HG02678 (cell line): ENCODE measurements around the gene FBXO30.

Experiments
- ATAC-seq: cut with Tn5 transposase; IDR thresholded peaks from one replicate; pipeline ENCODE4 v1.9.1; 2021; ENCODE audit warnings: mild to moderate bottlenecking, moderate library complexity; ENCODE audit not compliant: unreplicated experiment

The FBXO30 gene, protein sequence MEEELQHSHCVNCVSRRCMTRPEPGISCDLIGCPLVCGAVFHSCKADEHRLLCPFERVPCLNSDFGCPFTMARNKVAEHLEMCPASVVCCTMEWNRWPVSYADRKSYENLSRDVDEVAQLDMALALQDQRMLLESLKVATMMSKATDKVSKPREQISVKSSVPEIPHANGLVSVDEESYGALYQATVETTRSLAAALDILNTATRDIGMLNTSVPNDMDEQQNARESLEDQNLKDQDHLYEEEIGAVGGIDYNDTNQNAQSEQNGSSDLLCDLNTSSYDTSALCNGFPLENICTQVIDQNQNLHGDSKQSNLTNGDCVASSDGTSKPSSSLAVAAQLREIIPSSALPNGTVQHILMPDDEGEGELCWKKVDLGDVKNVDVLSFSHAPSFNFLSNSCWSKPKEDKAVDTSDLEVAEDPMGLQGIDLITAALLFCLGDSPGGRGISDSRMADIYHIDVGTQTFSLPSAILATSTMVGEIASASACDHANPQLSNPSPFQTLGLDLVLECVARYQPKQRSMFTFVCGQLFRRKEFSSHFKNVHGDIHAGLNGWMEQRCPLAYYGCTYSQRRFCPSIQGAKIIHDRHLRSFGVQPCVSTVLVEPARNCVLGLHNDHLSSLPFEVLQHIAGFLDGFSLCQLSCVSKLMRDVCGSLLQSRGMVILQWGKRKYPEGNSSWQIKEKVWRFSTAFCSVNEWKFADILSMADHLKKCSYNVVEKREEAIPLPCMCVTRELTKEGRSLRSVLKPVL

DNA sequence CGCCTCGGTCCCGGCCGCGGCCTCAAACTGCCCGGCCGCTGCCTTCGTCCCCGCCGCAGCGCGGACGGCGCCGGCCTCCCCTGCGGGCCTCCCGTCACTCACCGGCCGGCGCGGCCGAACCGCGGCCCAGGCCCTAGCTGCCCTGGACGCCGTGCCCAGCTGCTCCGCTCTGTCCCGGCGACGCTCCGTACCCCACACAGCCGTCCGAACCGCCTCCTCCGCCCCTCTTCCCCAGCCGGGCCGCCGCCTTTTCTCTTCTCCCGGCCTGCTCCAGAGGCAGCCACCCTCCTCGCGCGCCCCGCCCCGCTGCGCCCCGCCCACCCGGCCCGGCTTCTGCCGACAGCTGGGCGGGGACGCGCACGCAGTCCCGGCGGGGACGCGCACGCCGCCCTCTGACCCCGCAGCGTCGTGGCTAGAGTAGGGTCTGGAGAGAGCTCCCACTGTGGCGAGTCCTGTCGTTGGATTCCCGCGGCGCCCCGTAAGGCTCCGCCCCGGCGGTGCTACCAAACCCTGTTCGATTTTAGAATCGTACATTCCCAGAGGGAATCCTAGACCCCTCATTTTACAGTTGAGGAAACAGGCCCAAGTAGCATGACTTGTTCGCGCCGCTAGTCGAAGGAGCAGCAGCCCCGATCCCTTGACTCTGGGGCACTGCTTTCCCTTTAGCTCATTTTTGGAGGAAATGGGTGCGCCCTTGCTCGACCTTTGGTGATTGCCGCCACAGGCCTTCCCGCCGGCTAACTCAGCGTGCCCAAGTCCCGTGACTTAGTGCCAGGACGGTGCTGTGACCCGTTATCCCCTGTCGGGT, at the start of gene FBXO30:
Gene FBXO30, minus strand, starts transcription at position 295 of the 808 bp plus-strand sequence. CDS start 8,390 bp downstream, outside the sequence.
- ATAC-seq = peak; percentile 75

DNA sequence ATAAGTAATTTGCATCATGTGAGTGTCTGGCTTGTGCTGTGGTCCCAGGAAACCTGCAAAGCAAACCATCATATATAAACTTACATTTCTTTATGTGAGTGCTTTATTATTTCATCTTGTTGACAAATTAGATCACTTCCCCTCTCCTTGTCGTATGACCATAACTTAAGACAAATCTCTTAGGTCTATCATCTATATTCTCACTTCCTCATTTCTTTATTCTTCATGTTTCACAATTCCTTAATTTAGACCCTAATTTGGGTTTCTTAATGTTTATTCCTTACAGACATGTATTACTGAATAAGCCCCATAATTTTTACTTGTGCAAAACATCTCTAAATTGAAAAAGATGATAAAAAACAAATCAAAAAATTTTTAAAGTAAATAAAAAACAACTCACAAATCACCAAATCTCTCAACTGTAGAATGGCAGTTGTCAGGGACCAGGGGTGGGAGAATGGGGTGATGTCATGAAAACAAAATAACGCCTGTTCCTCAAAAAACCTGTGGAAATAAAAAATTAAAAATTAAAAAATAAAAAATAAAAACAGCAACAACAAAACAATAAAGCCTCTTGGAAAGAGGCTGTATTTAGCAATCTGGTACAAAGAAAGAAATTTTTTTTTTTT, 49.5 kb upstream of the FBXO30 start:
- ATAC-seq = peak; percentile 43

DNA sequence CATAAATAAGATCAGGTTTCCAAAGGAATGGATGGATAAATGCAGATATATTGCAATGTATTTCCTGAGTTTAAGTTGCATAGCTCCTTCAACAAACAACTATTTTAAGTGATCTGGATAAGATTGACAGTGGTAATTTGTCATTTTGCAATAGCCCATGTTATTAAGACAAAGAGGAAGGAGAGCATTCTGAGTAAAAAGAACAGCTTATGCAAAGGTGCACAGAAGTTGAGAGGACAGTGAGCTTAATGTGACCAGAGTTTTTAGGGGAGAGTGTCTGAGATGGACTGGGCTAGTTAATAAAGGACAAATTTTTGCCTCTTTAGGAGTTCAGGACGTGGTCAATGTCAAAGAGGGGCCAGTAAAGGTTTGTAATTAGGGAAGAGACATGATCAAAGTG, 48.8 kb upstream of the FBXO30 start:
- ATAC-seq = no peak

DNA sequence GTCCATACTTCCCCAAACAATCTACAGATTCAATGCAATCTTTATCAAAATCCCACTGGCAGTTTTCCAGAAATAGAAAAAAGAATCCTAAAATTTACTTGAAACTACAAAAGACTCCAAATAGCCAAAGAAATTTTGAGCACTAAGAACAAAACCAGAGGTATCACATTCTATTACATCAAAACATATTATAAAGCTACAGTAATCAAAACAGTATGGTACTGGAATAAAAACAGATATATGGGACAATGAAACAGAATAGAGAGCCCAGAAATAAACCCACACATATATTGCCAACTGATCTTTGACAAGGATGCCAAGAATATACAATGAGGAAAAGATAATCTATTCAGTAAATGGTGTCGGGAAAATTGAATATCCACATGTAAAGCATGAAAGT, 46.0 kb upstream of the FBXO30 start:
- no peak for ATAC-seq

DNA sequence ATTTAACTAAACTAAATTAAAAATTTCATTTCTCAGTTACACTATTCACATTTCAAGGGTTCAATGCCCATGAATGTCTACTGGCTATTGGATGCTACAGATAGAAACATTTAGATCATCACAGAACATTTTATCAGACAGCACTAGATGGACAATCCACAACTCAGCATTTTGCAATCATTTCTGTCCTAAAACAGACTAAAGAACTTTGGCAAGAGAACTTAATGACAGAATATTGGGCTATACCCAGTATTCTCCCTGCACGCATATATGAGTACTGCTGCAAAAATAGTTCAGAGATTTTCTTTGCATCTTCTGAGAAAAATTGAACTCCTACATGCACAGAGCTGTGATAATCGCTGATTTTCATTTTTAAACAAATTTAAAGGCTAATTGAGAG, 36.1 kb upstream of the FBXO30 start:
- ATAC-seq = no peak

DNA sequence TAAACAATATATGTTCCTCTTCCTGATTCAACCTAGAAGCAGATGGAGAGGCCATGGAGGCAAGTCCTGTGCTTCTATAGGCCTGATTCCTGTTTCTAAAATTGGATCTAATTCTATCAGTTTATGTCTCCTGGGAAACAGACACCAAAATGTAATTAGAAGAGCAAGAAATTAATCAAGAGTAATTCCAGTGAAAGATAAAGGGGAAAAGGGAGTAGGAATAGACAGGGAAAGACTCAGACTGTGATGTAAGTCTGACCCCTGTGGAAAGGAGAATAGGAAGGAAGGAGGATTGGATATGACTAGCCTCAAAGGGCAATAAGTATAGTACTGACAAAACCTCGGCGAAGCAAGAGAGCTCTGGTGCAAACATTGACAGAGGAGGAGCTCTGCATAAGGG, 33.9 kb upstream of the FBXO30 start:
- ATAC-seq = no peak

DNA sequence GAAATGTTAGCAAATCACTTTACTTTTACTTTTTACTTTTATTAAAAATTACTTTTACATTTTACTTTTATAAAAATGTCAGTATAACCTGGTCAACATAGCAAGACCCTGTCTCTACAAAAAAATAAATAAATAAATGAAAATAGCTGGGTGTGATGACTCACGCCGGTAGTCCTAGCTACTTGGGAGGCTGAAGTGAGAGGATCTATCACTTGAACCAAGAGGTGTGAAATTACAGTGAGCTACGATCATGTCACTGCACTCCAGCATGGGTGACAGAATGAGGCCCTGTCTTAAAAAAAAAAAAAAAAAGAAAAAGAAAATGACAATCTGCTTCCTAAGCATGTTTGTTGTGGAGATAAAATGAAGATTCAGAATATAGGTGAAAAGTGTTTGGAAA, 31.0 kb upstream of the FBXO30 start:
- ATAC-seq = no peak

DNA sequence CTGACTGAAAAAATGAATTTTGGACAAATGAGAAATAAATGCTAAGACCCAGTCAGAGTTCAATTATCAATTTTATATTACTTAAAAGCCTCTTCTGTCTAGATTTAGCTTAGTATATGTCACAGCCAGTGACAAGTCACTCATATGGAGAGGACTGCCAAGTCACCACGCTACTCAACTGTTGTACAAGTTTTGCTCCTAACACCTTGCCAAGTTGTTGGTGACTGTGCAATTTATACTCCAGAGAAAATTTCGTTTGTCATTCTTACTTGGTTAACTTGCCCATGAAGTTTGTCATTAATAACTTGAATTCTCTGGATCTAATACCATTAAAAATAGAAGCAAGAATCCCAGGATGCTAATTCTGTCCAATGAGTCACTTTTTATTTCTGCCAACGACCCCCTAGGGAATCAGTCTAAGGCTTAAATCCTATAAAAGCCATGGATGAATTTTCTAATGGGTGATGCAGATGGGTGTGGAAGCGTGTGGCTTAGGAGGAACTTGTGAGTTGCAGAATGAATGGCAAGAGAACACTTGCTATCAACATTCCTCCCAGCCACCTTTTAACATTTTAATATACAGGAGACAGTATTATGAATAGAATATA, 30.4 kb upstream of the FBXO30 start:
- no peak for ATAC-seq

DNA sequence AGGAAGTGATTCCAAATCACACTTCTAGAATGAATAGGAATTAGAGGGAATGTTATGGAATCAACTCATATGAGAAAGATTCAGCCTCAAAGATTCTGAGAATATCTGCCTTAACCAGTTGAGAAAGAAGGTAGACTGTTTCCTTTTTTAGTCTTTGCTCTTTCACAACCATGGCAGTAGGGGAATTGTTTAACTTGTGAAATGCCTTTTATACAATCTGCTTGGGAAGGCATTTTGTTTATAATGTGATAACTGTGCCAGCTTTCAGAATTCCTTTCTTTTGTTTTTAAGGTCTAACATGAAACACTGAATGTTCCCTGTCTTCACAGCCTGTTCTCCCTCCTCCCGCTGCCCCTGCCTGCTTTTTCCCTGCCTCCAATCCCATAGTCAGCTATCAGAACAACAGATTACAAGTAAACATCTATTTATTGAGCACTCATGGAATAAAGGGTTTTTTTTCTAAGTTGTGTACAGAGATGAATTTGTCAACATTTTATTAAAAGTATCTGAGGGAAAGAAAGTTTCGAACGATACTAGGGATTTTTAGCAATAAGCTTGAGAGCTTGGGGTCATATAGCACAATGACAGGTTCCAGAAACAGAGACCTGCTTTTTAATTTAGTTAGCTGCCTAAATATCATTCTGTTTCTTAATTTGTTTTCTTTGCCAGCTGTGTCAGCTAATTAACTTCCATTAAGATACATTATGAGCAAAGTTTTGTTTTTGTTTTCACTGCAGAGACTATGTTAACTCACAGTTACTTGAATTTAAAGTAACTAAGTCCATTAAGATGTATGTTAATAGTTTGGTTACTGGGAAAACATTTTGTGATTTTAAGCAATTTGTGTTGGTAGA, 28.3 kb upstream of the FBXO30 start:
- ATAC-seq = no peak

DNA sequence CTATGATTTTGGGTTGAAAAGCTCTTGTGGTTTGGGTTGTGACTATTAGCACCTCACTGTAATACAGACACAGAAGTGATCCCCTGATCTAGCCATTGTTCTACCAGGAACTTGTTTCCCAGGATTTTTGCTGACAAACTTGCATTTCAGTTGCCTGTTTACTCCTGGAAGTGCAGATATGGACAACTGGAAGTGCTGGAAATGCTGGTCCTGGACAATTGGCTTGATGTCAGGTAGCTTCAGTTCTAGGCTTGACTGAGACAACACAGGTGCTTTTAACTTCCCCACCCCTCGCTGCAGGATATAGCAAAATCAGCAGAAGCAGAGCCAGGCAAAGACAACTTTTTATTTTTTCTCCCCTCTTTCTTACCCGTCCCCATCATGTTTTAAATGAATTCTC, 27.1 kb upstream of the FBXO30 start:
- ATAC-seq = no peak

DNA sequence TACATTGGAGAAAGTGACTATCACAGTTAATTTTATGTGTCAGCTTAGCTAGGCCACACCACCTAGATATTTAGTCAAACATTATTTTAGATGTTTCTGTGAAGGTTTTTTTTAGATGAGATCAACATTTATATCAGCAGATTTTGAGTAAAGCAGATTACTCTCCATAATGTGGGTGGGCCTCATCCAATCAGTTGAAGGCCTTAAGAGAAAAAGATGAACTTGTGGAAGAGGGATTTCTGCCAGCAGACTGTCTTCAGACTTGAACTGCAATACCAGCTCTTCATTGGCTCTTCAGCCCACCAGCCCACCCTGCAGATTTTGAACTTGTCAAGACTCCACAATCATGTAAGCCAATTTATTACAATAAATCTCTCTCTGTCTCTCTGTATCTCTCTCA, 25.1 kb upstream of the FBXO30 start:
- no peak for ATAC-seq

DNA sequence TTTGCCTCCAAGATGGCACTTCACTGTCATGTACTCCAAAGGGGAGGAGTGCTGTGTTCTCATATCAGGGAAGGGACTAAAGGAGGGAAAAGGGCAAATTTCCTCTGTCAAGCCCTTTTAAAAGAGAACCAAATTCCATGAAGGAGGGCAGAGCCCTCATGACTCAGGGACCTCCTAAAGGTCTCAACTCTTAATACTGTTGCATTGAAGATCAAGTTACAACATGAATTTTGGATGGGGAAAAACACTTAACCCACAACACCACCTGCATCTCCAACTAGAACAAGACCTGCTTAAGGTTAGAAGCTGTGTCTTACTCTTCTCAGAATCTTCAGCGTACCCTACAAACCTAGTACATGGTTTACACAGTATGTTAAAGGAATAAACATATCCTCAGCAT, 23.7 kb upstream of the FBXO30 start:
- ATAC-seq = no peak

DNA sequence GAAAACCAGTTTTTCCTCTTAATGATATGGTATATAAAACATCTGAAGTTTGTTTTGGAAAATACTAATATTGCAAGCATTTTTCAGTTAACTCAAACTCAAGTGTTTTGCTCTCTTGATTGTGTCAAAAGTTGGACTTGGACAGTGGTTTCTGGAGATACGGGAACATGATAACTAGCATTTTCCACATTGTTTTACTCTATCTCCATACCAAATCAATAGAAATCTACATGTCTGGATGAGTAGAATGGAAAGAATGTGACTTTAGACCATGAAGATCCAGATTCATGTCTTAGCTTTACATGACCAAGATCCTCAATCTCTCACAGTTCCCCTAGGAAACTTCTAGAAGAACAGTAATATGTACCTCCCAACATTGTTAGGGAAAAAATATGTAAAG, 22.2 kb upstream of the FBXO30 start:
- ATAC-seq = no peak

DNA sequence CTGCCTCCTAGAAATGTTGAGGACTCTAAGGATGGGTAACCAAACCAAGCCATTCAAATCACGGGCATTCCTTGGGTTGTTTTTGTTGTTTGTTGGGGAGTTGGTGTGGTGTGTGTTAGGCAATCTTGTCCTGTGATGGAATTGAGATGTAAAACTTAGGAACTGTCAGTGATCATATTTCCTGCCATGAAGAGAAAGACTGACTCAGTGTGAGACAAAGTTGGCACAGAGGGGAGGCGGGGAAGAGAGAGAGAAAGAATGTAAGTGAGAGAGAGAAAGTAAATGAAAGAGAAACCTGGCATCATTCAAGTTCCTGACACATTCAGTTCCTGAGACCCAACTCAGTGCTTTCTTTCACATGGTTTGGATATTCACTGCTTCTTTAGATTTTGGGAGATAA, 21.6 kb upstream of the FBXO30 start:
- no peak for ATAC-seq

DNA sequence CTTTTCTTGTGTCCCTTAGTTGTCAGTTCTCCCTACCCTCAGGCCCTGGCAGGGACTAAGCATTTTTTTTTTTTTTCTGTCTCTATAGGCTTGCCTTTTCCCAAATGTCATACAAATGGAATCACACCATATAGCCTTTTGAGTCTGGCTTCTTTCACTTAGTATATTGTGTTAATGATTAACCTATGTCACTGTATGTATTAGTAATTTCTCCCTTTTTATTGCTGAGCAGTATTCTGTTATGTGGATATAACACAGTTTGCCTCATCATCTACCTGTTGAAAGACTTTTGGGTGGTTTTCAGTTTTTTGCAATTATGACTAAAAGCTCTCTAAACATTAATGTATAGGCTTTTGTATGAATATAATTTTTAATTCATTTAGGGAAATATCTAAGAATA, 16.0 kb upstream of the FBXO30 start:
- ATAC-seq = no peak

DNA sequence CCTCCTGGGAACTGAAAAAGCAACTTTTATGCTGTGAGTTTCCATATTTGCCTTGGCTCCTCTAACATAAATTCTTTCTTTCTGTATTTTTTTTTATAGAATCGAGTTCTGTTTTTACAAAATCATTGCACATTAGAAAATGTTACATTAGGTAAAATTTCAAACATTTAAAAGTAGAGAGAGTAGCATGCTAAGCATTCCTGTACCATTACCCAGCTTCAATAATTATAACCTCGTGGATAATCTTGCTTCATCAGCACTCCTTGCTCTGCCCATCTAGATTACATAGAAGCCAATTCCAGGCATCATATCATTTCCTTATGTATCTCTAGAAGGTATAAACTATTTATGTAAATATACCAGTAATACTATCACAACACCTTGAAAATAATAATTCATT, 15.4 kb upstream of the FBXO30 start:
- no peak for ATAC-seq

DNA sequence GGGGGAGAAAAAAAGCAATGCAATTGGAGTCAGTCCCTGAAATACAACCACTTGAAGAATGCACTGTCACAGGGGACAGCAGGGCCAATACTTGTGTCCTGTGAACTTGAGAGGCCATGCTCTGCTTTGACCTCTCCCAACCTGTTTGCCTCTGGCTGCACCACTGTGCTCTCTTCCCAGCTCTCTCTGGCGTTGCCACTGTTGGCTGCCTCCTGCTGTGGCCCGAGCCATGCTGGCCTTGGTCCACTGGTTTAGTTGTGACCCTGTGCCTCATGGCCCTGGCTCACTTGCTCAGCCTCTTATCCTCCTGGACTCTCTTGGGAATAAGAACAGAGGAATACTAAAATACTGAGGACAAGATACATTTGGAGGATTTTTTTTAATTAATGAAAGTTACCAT, 14.5 kb upstream of the FBXO30 start:
- no peak for ATAC-seq

DNA sequence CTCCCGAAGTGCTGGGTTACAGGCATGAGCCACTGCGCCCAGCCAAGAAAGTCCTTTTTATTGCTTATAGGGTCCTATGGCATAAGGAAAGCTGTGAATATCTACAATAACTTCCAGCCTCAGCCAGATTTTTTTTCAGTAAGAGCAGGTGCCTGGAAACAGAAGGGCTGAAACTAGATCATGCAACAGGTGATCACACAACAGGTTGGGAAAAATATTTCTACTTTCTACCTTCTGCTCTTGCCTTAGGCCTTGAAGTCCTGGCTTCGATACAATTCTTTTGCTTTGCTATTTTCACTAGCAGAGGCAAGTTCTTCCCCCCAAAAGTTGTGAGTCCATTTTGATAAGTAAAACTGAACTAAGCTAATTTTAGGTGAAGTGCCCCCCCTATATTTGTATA, 9.7 kb upstream of the FBXO30 start:
- ATAC-seq = no peak

DNA sequence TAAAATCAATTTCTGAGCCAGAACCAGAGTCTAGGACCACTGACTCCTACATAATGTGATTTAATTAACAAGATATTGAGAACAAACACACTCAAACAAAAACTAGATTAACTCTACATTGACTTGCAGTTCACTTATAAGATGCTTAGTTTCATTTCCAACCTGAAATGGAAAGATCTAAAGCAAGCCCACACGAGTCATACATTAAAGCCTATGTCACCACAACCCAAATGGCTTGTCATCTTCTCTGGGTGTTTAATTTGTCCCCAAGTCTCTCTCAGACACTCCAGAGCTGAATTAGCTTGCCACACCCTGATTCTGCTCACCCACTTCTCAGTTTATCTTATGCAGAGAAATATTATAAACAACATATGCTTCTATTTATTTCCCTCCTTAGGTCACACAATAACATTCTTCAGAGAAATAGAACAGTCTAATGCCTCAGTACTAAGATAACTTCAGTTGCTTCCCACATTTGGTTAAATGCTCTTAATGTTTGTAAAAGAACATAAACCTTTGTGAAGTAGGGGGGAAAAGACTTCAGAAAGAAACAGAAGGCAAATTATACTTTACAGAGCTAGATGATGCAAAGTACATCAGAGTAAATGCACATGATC, 8.8 kb upstream of the FBXO30 start:
- ATAC-seq = no peak
